GM10266 (cell line): ENCODE data around the gene NUP85.

ENCODE experiments used
- DNase-seq: peaks from one replicate; pipeline ENCODE4 v3.0.0; 2012; ENCODE audit errors: extremely low spot score
- CTCF ChIP-seq: IDR thresholded peaks from 2 replicates; pipeline ENCODE4 v1.5.1; 2012; ENCODE audit warnings: mild to moderate bottlenecking, low read depth; ENCODE audit not compliant: control insufficient read depth, insufficient read depth; ENCODE audit errors: missing control alignments

Gene NUP85

DNA sequence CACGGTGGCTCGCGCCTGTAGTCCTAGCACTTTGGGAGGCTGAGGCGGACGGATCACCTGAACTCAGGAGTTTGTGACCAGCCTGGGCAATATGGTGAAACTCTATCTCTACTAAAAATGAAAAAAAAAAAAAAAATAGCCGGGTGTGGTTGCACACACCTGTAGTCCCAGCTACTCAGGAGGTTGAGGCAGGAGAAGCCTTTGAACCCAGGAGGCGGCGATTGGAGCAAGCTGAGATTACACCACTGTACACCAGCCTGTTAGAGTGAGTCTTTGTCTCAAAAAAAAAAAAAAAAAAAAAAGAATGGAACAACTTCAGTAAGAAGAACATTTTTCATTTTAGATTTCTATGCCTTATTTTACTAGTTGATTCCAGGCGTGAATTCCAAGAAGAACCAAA lies 2.7 kb downstream of the NUP85 start:
- no peak for TF ChIP-seq CTCF
- DNase-seq, result no peak

DNA sequence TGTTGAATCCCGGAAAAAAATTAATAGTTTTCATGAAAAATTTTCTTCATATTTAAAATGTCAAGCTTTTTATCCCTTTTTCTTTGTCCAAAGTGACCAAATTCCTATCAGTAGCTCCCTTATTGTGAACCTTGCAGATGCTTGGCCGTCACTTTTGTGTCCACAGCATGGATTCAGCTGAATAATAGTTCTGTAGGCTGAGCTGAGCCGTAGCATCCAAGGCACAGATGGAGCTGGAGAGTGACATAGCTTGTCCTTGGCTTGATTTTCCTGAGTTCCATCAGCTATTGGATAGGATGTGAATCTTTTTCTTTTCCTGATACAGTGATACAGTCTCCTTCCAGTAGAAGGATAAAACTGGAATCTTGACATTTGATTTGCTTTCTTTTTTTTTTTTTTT lies 3.6 kb downstream of the NUP85 start:
- no peak for TF ChIP-seq CTCF
- DNase-seq, result no peak

DNA sequence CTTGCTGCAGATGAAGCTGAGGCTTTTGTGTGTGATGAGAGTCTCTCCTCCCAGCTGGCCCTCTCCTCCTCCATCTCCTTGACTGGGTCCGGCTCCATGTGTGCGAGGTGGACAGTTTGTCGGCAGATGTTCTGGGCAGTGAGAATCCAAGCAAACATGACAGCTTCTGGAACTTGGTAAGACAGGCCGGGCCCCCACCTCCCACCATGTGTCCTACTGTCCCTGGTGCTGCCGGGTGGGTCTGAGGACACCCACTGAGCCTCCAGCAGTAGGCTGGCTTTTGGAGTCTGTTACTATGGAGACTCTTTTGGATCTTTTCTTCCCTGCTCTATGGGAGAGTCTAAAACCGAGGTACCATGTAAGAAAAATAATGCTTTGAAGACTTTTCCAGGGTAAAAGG lies 12.7 kb downstream of the NUP85 start:
- no peak for TF ChIP-seq CTCF
- DNase-seq, result no peak

GRCh38 chr17:75219815-75220214 lies 14.3 kb downstream of the NUP85 start:
- TF ChIP-seq CTCF, result no peak
- DNase-seq, result no peak

DNA sequence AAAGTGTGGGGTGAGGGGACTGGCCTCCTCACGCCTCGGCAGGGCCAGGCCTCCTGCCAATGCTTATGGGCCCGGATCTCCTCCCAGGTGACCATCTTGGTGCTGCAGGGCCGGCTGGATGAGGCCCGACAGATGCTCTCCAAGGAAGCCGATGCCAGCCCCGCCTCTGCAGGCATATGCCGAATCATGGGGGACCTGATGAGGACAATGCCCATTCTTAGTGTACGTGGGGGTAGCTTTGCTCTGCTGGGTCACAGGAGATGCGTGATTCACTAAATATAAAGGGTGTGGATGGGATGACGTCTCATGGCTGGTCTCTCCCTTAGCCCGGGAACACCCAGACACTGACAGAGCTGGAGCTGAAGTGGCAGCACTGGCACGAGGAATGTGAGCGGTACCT lies 19.5 kb downstream of the NUP85 start:
- TF ChIP-seq CTCF, result no peak
- no peak for DNase-seq

DNA sequence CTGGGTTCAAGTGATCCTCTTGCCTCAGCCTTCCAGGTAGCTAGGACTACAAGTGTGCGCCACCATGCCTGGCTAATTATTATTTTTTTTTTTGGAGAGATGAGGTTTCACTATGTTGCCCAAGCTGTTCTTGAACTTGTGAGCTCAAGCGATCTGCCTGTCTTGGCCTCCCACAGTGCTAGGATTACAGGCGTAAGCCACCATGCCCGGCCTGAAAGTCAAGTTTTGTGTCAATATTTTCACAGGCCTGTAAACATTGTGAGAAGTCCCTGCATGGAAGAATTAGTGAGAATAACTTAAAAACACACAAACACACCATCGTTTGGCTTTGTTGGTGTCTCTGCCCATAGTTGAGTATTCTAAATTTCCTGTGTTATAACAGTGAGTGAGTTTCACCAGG lies 22.2 kb downstream of the NUP85 start:
- TF ChIP-seq CTCF, result no peak
- DNase-seq, result no peak

- no peak for DNase-seq
- no peak for TF ChIP-seq CTCF
Measured at GRCh38 chr17:75228305-75228704, 22.8 kb downstream of the NUP85 start.
